ENCODE data around the gene LTBP3. TPM values are rescaled to one million over a fixed set of nuclear protein-coding genes. Genes with fewer than 3 reads are reported as not detected.

The LTBP3 gene
- polyA plus RNA-seq, 1 of the 3 experiments (the other 2 are of a cell fraction) = 167 TPM

DNA sequence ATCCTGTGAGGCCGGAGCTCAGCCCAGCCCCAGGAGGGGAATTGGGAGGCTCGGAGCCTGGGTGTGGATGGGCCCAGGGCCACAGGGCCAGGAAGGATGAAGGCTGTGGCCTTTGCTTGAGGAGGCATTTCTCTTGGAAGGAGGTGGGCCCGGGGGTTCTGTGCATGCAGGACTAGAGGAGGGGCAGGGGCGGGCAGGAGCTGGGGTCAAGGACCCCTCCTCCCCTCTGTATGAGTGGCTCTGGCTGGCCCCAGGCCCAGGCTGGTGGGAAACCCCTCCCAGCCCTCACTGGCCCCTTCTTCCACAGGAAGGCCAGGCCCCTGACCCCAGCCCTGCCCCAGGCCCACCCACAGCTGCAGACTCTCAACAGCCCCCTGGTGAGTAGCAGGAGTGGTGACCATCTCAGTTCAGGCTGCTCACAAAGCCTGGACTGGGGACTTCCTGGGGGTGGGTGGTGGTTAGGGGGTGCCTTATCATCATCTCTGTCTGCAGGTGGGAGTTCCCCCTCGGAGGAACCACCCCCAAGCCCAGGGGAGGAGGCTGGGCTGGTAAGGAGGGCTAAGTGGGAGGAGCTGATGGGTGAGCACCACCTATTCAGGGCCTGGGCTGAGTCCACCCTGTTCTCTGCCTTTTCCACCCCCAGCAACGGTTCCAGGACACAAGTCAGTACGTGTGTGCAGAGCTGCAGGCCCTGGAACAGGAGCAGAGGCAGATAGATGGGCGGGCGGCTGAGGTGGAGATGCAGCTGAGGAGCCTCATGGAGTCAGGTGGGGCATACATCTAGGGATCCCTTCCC, 31.5 kb upstream of the LTBP3 start:
- ChIA-PET CTCF (interaction anchor here (1.1 to 12.8 kb wide), 6 partner anchors 10 to 49 kb away, joined by 3 to 216 read pairs (median 6); partner anchors contain the start of genes EHBP1L1 and FAM89B), POLR2A (interaction anchor here (0.9 to 1.4 kb wide), 2 partner anchors 13 to 17 kb away, joined by 3 to 4 read pairs; no protein-coding TSS in a partner anchor)
- Histone ChIP-seq H3F3A (replicated peaks; ENCODE audit: insufficient read depth) (peaks cover 15% of the 10 kb centered on the region), H3K4me3 (ENCODE audit: low read depth in 2 of 2, low read length in 1 of 2) (no peak overlapping the region), H3K4me2 (no peak overlapping the region), H3K27ac (ENCODE audit: low read depth in 2 of 2, low read length in 1 of 2) (no peak overlapping the region), H3K27me3 (ENCODE audit: insufficient read depth) (no peaks in the 10 kb centered on the region), H3K9me3 (no peaks in the 10 kb centered on the region), H3K36me3 (replicated peaks in 1 of 2; ENCODE audit: control insufficient read depth in 1 of 2, insufficient read depth in 2 of 2, low read length in 1 of 2) (peaks cover 0 to 23% of the 10 kb centered on the region in 2 experiments), H3K4me1 (ENCODE audit: control insufficient read depth in 1 of 2, insufficient read depth in 2 of 2, low read depth in 1 of 2, low read length in 1 of 2) (peaks cover 0 to 19% of the 10 kb centered on the region in 2 experiments; a peak in 1 of 4 replicates), H4K20me1 (ENCODE audit: insufficient read depth) (0 out of 2 replicates have a peak, but pooled peaks cover 3% of the 10 kb centered on the region), H3K9ac (no peak overlapping the region), H3K9me2 (no peaks in the 10 kb centered on the region), H2AFZ (ENCODE audit: low read depth) (no peak overlapping the region), H3K79me2 (ENCODE audit: insufficient read depth) (no peaks in the 10 kb centered on the region)
- WGBS (ENCODE audit: low lambda C conversion rate) = 98% methylated on average over 6 of the region's 9 CpGs
- DNase-seq = no peak
- no peak for TF ChIP-seq ZBTB33 (IDR thresholded peaks at IDR 0.05; ENCODE audit: borderline replicate concordance, low read depth)
- TF ChIP-seq RAD21 (IDR thresholded peaks at IDR 0.05; ENCODE audit: low read length) = no peak
- no peak for TF ChIP-seq FOSL2 (IDR thresholded peaks at IDR 0.05; ENCODE audit: borderline replicate concordance, low read depth)
- TF ChIP-seq JUND (IDR thresholded peaks at IDR 0.05) = no peak
- TF ChIP-seq POLR2AphosphoS5 (IDR thresholded peaks at IDR 0.05; ENCODE audit: low read depth, low read length) = no peak
- TF ChIP-seq, protein P1, sequence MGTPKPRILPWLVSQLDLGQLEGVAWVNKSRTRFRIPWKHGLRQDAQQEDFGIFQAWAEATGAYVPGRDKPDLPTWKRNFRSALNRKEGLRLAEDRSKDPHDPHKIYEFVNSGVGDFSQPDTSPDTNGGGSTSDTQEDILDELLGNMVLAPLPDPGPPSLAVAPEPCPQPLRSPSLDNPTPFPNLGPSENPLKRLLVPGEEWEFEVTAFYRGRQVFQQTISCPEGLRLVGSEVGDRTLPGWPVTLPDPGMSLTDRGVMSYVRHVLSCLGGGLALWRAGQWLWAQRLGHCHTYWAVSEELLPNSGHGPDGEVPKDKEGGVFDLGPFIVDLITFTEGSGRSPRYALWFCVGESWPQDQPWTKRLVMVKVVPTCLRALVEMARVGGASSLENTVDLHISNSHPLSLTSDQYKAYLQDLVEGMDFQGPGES (IDR thresholded peaks at IDR 0.05; ENCODE audit: low read depth, low read length) = no peak

- no peak overlapping the region for H3K9ac ChIP-seq
- H3K27ac ChIP-seq (ENCODE audit: low read depth in 2 of 2, low read length in 1 of 2) = no peak overlapping the region
- H4K20me1 ChIP-seq (ENCODE audit: insufficient read depth) = 0 out of 2 replicates have a peak, but pooled peaks cover 3% of the 10 kb centered on the region
- H3K9me3 ChIP-seq = no peaks in the 10 kb centered on the region
- 81% methylated on average over 9 of the region's 13 CpGs for WGBS (ENCODE audit: low lambda C conversion rate)
- DNase-seq = peak; percentile 88
- peaks cover 15% of the 10 kb centered on the region for H3F3A ChIP-seq (replicated peaks; ENCODE audit: insufficient read depth)
- ChIA-PET CTCF (interaction anchor here (0.6 to 12.8 kb wide), 13 partner anchors 11 to 123 kb away, joined by 3 to 216 read pairs (median 4); partner anchors contain the start of genes EHBP1L1, FAM89B, KAT5 and MAP3K11), POLR2A (interaction anchor here (0.8 kb wide), 1 partner anchor 19 kb away, joined by 4 read pairs; no protein-coding TSS in a partner anchor)
- H3K27me3 ChIP-seq (ENCODE audit: insufficient read depth) = no peaks in the 10 kb centered on the region
- H3K4me2 ChIP-seq = no peak overlapping the region
- H3K79me2 ChIP-seq (ENCODE audit: insufficient read depth) = no peaks in the 10 kb centered on the region
- H3K4me3 ChIP-seq (ENCODE audit: low read depth in 2 of 2, low read length in 1 of 2) = no peak overlapping the region
- peaks cover 0 to 13% of the 10 kb centered on the region in 2 experiments; a peak in 1 of 4 replicates for H3K4me1 ChIP-seq (ENCODE audit: control insufficient read depth in 1 of 2, insufficient read depth in 2 of 2, low read depth in 1 of 2, low read length in 1 of 2)
- H2AFZ ChIP-seq (ENCODE audit: low read depth) = no peak overlapping the region
- peaks cover 0 to 22% of the 10 kb centered on the region in 2 experiments for H3K36me3 ChIP-seq (replicated peaks in 1 of 2; ENCODE audit: control insufficient read depth in 1 of 2, insufficient read depth in 2 of 2, low read length in 1 of 2)
- no peaks in the 10 kb centered on the region for H3K9me2 ChIP-seq
- TF ChIP-seq RFX5 (IDR thresholded peaks at IDR 0.05; ENCODE audit: low read length) (no peak), SMC3 (IDR thresholded peaks at IDR 0.05; ENCODE audit: low read depth, low read length) (peak; percentile 44; the same call in 1 of the 2 replicates), SIN3A (IDR thresholded peaks at IDR 0.05; ENCODE audit: borderline replicate concordance, low read depth, low read length) (no peak), NFIC (IDR thresholded peaks at IDR 0.05; ENCODE audit: borderline replicate concordance) (no peak), POLR2AphosphoS5 (IDR thresholded peaks at IDR 0.05; ENCODE audit: low read depth, low read length) (no peak), USF2 (IDR thresholded peaks at IDR 0.05; ENCODE audit: borderline replicate concordance, low read depth, low read length) (no peak), NRF1 (IDR thresholded peaks at IDR 0.05; ENCODE audit: low read depth, low read length) (no peak), FOXM1 (IDR thresholded peaks at IDR 0.05; ENCODE audit: low read depth) (no peak)
- TF ChIP-seq, protein P2, sequence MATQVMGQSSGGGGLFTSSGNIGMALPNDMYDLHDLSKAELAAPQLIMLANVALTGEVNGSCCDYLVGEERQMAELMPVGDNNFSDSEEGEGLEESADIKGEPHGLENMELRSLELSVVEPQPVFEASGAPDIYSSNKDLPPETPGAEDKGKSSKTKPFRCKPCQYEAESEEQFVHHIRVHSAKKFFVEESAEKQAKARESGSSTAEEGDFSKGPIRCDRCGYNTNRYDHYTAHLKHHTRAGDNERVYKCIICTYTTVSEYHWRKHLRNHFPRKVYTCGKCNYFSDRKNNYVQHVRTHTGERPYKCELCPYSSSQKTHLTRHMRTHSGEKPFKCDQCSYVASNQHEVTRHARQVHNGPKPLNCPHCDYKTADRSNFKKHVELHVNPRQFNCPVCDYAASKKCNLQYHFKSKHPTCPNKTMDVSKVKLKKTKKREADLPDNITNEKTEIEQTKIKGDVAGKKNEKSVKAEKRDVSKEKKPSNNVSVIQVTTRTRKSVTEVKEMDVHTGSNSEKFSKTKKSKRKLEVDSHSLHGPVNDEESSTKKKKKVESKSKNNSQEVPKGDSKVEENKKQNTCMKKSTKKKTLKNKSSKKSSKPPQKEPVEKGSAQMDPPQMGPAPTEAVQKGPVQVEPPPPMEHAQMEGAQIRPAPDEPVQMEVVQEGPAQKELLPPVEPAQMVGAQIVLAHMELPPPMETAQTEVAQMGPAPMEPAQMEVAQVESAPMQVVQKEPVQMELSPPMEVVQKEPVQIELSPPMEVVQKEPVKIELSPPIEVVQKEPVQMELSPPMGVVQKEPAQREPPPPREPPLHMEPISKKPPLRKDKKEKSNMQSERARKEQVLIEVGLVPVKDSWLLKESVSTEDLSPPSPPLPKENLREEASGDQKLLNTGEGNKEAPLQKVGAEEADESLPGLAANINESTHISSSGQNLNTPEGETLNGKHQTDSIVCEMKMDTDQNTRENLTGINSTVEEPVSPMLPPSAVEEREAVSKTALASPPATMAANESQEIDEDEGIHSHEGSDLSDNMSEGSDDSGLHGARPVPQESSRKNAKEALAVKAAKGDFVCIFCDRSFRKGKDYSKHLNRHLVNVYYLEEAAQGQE (IDR thresholded peaks at IDR 0.05; ENCODE audit: low read depth, low read length) = no peak
These were observed 30.3 kb upstream of the LTBP3 start for GRCh38 chr11:65588199-65589054.
